CD1c-positive myeloid dendritic cell (primary cell): ENCODE results near the gene TP53RK.

Source experiments
- DNase-seq: peaks from one replicate; pipeline ENCODE4 v3.0.0-alpha.2; 2016; ENCODE audit errors: extremely low spot score

TP53RK gene

DNA sequence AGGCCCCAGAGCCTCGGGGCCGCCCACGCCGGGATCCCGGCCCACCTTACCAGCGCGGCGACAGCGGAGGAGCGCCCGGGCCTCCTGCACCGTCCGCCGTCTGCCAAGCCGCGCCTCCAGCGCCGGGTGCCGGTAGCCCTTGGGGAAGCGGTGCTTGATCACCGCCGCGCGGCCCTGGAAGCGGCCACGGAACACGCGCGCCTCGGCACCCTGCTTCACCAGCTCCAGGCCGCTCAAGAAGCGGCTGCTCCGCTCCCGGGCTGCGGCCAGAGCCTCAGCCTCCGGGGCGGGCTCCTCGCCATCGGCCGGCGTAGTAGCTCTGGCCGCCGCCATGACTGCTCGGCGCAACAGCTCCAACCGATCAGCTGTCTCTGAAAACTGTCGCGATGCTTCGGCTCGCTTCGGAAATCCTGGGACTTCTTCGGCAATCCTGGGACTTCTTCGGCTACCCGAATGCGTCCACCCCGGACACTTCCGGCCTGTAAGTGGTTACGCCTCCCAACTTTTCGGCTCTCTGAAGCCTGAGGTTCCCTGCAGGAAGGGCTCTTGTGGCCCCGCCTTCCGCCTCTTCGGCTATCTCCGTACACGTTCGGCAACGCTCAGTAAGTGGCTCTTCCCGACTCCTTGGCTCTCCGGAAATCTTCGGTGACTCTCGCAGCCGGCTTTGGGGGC is at the start of gene TP53RK:
Gene TP53RK, minus strand, starts transcription at position 363 of the 672 bp plus-strand sequence. Its CDS starts 30 bp downstream, at position 333.
- peak; percentile 99 for DNase-seq

DNA sequence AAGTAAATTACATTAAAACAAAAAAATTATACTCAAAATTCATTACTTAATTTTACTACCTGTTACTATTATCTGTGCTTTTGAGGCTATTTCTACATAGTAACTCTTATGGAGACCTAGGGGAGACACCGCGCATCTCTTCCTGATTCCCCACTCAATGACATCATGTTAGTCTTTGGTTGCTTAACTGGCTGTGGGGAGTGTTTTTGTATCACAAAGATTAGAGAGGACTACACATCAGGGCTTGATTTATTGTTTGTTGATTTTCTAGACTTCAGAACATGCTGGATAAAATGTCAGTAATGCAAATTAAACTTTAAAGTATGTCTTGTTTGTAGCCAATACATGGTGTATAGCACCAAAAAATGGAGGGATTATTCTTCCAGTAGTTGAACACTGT is 46.2 kb upstream of the TP53RK start:
- DNase-seq = no peak

DNA sequence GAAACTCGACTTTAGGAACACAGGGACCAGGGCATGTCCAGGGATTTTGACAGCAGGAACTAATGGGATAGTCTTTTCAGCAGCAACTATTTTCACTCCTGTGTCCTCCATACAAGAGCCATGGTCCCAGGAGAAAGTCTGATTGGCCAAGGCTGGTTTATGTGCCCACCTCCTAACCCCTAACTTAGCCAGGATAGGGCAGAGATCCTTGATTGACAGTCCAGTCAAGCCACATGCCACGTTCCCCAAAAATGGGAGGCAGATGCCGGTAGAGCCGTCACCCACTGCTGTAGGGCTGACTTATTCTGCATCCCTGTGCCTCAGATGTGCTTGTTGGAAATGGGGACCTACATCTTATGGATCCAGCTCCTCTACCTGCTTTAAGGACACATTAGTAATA is 42.5 kb upstream of the TP53RK start:
- DNase-seq = no peak

DNA sequence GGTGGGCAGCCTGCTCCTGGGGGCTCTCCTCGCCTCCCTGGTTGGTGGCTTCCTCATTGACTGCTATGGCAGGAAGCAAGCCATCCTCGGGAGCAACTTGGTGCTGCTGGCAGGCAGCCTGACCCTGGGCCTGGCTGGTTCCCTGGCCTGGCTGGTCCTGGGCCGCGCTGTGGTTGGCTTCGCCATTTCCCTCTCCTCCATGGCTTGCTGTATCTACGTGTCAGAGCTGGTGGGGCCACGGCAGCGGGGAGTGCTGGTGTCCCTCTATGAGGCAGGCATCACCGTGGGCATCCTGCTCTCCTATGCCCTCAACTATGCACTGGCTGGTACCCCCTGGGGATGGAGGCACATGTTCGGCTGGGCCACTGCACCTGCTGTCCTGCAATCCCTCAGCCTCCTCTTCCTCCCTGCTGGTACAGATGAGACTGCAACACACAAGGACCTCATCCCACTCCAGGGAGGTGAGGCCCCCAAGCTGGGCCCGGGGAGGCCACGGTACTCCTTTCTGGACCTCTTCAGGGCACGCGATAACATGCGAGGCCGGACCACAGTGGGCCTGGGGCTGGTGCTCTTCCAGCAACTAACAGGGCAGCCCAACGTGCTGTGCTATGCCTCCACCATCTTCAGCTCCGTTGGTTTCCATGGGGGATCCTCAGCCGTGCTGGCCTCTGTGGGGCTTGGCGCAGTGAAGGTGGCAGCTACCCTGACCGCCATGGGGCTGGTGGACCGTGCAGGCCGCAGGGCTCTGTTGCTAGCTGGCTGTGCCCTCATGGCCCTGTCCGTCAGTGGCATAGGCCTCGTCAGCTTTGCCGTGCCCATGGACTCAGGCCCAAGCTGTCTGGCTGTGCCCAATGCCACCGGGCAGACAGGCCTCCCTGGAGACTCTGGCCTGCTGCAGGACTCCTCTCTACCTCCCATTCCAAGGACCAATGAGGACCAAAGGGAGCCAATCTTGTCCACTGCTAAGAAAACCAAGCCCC is 36.2 kb upstream of the TP53RK start:
- DNase-seq = no peak

DNA sequence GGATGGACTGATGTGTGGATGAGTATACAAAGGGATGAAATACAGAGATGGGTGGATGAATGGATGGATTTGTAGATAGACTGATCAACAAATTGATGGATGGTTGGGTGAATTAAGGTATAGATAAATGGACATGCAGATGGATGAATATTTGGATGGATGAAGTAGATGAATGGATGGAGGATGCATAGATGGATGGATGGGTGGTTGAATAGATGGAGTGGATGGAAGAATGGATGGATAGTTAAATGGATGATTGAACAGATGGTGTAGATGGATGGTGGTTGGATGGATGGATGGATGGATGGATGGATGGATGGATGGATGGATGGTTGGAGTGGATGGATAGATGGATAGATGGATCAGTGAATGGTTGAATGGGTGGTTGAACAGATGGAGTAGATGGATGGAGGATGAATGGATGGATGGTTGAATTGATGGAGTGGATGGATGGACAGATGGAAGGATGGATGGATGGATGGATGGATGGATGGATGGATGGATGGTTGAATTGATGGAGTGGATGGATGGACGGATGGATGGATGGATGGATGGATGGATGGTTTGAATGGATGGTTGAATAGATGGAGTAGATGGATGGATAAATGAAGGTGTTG is 35.2 kb upstream of the TP53RK start:
- no peak for DNase-seq

DNA sequence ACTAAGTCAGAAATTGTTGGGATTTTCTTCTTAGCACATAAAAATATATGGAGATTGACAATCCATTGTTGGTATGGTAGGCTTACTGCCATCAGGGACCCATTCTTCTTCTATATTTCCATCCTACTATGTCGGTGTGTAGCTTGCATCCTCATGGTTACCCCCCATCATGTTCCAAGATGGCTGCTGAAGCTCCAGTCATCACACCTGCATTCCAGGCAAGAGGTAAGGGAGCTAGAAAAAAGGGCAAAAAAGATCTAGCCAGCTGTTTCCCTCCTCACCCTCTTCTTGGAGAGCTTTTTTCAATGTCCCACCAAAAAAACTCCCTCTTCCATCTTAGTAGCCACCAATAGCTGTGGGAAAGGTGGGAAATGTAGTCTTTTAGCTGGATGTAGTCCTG is 33.8 kb upstream of the TP53RK start:
- DNase-seq = no peak

DNA sequence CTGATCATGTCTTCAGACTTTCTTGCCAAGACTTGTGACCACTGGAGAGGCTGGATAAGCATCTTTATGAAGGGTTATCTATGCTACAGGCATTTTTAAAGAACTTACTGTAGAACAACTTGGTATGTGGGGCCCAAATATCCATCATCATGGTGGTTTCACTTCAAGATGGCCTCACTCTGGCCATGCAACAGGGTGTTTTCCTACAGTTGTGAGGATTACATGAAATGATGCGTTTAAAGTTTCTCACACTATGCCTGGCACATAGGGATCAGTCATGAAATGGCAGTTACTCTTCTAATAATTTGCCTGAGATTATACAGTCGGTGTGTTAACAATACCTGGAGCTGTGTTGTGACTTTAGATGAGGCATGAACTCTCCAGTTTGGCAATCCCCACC is 33.2 kb upstream of the TP53RK start:
- no peak for DNase-seq

DNA sequence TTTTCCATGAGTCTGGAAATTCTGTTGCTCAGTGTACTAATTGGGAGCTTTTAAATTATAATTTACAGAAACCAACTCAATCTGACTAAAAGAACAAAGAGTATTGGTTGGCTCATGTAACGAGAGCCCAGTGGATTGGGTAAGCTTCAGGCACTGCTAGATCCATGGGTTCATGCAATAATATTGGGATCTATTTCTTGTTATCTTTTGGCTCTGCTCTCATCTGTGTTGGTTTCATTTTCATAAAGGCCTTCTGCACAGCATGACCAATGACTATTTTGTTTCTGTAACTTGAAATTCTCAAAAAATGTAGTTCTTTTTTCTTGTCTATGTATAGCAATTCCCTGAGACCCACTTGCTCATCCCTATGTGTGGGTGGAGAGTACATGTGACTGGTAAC is 32.2 kb upstream of the TP53RK start:
- no peak for DNase-seq

DNA sequence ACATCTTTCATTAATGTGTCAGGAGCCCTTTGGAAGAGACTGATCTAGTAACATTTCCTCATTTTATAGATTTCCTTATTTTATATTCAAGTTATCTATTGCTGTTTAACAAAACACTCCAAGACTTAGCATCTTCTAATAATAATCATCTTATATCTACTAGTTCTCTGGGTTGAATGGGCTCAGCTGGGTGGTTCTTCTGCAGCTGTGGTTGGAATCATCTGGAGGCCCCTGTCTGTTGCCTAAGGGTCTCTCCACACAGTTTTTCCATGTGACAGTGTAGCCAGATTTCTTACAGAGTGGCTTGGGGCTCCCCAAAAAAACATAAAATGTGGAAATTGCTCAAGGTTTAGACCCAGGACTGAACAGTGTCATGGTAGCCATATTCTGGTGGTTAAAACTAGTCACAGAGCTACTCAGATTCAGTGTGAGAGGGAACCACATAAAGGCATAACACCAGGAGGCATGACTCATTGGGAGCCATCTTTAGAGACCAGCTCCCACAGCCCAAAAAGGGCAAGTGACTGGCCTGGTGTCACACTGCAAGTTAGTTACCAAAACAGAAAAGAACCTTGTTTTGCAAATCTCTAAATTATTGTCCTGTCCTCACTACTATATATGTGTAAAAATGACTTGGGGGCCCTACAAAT is 31.7 kb upstream of the TP53RK start:
- DNase-seq = no peak

DNA sequence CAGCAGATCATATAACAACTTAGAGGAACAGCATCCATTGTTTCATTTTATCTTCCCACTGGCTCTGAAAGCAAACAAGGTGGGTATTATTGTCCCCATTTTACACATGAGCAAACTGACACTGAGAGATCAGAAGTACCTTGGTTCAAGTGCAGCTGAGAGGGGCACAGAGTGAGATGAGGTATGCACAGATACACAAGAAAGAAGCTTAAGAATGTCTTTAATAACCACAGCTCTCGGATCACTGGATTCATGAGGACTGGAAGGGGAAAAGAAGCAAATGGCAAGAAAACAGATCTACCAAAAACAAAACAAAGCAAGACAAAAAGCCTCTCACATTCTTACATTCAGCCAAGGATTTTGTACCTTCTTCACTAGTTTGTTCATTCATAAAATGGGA is 30.8 kb upstream of the TP53RK start:
- DNase-seq = no peak

DNA sequence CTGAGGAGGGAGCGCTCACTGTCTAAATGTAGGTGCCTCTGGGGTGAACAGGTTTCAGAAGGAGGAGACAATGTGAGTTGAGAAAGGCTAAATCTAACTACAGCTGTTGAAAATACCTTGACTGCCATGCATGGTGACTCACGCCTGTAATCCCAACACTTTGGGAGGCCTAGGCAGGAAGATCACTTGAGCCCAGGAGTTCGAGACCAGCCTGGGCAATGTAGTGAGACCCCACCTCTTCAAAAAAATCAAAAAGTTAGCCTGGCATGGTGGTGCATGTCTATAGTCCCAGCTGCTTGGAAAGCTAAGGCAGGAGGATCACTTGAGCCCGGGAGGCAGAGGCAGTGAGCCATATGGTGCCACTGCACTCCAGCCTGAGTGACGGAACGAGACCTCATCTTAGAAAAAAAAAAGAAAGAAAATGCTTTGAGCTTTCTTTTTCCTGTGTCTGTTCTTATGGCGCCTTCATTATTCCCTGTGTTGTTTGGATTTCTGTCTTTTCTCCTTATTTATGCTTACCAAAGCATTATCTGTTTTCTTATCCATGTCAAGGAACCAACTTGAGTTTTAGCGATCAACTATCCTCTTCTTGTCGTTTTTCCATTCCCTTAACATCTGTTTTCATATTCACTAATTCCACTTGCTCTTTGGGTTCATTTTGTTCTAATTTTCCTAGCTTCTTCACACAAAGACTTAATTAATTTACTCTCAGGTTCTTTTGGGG is 28.7 kb upstream of the TP53RK start:
- no peak for DNase-seq

DNA sequence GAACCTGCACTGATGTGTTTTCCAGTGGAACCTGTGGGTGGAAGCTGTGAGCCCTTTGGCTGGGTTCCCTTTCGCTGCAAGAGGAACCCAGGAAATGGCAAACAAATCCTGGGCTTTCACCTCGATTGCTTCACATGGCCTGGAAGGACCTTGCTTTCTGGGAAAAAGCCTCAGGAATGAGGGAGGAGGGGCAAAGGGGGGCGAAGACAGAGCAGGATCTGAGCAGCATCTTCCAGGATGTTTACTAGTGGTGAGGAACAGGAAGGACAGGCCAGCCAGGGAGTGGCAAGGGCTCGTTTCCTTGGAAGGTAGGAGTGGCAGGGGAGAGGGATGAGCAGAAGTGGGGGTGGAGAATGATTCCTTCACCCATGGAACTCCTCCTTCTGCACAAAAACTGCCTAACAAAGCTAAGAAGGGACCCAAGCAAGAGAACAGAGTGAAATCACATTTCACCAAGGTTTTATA is 26.1 kb upstream of the TP53RK start:
- DNase-seq = no peak

DNA sequence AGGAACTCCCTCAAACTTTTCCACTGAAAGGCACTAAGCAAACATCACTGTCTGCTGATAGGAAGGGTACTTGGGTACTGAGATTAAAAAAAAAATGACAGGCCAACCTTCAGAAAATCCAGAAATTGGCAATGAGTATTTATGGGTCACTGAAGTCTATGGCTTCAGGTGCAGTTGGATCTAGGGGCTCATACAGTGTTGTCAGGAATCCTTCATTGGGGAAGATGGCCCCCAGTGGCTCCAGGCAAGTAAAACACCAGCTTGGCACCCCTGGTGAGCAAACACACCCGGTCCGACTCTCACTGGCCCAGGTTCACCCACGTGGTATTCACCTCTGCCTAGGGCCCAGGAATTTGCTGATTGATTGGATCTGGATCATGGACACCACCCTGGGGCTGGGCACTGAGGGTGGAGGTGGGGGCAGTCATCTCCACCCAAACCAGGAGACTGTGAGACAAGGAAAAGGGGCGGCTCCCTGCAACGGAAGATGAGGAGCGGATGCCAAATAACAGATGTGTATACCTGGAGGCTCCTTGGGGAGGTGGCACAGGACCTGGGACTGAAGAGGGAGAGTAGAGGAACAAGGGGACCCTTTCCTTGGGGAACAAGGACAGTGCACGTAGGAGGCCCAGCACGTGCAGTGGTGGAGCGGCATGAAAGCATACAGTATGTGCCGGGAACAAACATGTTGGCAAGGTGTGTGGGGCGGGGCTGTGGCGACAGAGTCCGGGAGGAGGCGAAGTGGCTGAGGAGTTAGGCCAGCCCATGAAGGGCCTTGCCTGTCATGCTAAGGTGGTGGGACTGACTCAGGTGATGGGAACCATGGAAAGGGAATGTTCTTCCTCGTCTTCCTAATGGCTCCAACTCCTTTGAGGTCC is 25.0 kb upstream of the TP53RK start:
- no peak for DNase-seq

DNA sequence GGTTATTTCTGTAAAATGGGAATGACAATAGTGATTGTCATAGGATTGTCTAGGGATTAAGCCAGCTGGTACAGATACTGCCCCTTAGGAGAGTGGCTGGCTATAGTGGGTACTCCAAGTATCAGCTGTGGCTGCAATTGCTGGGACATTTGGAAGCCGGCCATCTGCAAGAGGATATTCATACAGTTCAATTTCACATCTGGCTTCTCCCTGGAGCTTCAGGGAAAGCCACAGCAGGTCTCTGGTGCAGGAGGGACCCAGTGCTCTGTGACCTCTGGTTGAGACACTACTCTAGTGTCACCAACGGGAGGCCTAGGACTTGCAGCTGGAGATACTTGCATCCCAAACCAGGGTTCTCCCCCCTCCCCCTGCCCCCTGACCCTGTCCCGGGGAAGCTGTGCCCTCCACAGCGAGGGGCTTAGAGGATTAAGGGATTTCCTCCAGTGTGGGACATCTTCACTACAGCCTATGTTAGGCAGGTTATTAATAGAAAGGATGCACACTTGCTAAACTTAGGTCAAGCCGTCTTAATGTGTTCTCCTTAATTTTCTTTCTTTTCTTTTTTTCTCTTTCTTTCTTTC is 22.9 kb upstream of the TP53RK start:
- no peak for DNase-seq

DNA sequence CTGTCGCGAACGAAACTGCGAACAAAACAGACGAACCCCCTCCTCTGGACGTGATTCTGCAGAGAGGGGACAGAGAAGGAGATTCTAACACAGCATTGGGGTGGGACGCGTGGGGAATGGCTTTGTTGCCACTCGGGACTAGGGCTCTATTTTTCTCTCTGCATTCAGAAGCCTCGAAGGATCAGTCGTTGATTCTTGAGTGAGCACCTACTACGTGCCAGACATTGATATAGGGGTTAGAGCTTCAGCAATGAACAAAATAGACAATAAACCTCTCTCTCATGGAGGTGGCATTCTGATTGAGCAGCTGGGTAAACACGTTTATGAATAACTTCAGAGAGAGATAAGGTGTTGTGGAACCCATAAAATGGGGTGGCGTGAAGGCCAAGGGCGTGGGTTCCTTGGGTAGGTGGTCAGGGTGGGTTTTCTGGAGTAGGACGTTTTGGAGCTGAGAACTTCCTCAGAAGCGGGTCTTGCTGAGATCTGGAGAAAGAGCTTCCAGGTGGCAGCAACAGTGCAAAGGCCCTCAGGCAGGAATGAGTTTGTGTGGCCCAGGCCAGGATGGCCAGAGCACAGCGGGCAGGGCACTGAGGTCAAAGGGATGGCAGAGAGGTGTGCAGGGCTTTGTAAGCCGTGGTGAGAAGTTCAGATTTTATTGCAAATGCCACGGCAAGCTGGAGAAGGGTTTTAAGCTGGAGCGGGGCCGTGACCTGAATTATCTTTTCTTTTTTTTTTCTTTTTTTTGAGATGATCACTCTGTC is 21.1 kb upstream of the TP53RK start:
- DNase-seq = no peak

DNA sequence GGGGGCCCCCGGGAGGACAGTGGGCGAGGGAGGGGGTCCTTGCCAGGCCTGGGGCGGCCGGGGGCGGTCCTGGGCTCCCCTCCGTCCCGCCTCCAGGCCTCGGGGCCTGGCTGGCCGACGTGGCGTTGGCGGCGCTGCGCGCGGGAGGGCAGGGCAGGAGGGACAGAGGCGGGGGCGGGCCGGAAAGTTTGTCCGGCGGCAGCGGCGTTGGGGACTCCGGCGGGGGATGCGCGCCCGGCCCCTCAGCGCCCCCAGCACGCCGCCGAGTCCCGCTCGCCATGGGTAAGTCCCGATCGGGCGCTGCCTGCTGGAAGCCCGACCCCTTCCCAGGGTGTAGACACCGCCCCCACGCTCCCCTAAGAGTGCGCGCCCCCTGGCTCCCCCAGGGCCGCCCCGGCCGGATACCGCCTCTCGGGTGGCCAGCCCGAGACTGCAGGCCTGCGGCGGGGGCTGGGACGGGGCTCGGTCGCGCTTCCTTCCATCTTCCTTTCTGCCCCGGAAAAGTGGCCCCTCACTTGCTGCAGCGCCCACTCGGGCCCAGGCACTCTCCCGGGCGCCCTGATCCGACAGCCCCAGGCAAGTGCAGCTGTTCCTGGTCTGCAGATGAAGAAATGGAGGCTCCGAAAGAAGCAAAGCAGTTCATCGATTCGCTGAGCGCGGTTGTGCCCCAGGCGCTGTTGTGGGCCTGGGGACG is 20.4 kb upstream of the TP53RK start, which contains the start of gene SLC2A10:
Gene SLC2A10, plus strand, starts transcription at position 191 of the 694 bp plus-strand sequence. Its CDS starts 88 bp downstream, at position 279.
- no peak for DNase-seq

DNA sequence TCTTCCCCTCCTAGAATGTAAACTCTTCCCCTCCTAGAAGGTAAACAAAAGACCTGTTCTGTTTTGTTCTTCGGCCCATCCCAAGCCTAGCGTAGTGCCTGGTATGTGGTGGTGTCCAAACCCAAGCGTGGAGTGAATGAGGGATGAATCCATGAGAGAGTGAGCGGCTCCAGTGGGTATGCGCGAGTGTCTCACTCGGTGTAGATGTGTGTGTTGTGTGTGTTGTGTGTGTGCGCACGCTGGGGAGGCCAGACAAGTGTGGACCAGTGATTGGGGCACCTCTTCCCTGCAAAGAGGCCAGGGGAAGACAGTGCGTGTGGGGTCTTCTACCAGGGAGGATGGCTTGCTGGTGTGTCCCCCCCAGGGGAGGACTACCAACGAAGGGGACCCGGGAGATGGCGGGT is 19.8 kb upstream of the TP53RK start:
- DNase-seq = no peak

DNA sequence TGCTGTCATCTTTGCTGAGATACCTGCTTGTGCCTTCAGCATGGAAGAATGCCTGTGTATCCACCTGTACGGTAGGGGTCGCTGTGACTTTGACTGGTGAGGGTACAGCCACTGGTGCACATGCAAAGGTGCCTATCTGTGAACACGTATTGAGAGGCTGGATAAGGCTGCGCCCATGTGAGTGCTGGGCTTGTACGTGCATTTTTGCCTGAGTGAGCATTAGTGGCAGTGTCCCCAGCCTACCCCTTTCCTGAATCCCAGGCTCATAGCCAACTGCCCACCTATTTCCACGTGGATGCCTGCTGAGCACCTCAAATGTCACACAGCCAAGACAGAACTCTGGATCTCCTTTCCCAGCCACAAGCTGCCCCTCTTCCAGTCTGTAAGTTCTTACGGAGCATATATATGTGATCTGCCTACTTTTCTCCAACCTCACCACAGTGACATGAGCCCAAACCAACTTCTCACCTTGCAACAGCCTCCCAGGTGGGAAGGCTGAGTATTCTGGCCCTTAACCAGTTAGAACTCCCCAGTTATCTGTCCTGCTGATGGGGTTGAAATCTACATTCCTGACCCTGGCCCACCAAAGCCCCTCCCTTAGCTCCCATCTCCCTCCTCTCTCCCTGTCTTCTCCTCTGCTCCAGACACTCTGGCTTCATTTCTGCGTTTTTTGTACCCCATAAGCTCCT is 19.1 kb upstream of the TP53RK start:
- no peak for DNase-seq
